GM12891 (cell line): Measurements from ENCODE around the gene RFC2. TPM values are rescaled to one million over a fixed set of nuclear protein-coding genes. Genes with fewer than 3 reads are reported as not detected.

ENCODE experiments used
- DNase-seq: peaks from one replicate; pipeline ENCODE4 v3.0.0; 2011; ENCODE audit warnings: low spot score; ENCODE audit not compliant: insufficient read length
- FAIRE-seq: peaks from 2 replicates; lab custom pipeline; 2011; peaks lifted over from hg19 to GRCh38; lab: Jason Lieb, UNC
- PAX5 ChIP-seq: IDR thresholded peaks from 2 replicates; pipeline ENCODE4 v1.6.1; 2011; ENCODE audit warnings: low read length, moderate library complexity, mild to moderate bottlenecking; ENCODE audit not compliant: insufficient read depth, severe bottlenecking
- POLR2A ChIP-seq: IDR thresholded peaks from 2 replicates; pipeline ENCODE4 v1.6.1; 2011; ENCODE audit warnings: low read depth, low read length, control low read depth
- POLR2AphosphoS5 ChIP-seq: IDR thresholded peaks from 2 replicates; pipeline ENCODE4 v1.6.1; 2011; ENCODE audit warnings: low read depth, low read length, control low read depth
- POU2F2 ChIP-seq: IDR thresholded peaks from 2 replicates; pipeline ENCODE4 v1.6.1; 2011; ENCODE audit warnings: low read depth, mild to moderate bottlenecking, control low read depth, low read length, moderate library complexity
- SPI1 ChIP-seq: IDR thresholded peaks from 2 replicates; pipeline ENCODE4 v1.6.1; 2011; ENCODE audit warnings: low read depth, low read length, control low read depth
- TAF1 ChIP-seq: IDR thresholded peaks from 2 replicates; pipeline ENCODE4 v1.6.1; 2011; ENCODE audit warnings: low read depth, low read length, control low read depth
- polyA plus RNA-seq: library from polyadenylated mRNA; unstranded; fragments of >200 nt; gene quantifications from one replicate; pipeline ENCODE4 v1.2.1, GENCODE V29; 2012; ENCODE audit warnings: low read depth, missing spikeins, inconsistent platforms; ENCODE audit not compliant: missing spikeins

The RFC2 gene
- polyA plus RNA-seq = 41.1 TPM

GRCh38 chr7:74254129-74254857 is at the start of gene RFC2:
TSS of gene RFC2 (minus strand) at chr7:74254399. CDS start at chr7:74254383, 16 bp downstream.
- peak; percentile 97 for FAIRE-seq
- peak; percentile 32; the same call in 1 of the 2 replicates for TF ChIP-seq SPI1
- peak; percentile 64; the same call in 1 of the 2 replicates for TF ChIP-seq POU2F2
- TF ChIP-seq PAX5 = peak; percentile 20
- TF ChIP-seq POLR2A = peak; percentile 58
- TF ChIP-seq POLR2AphosphoS5 = 0 out of 2 replicates have a peak, but pooled peaks have one; percentile 68
- TF ChIP-seq TAF1 = peak; percentile 45; the same call in 1 of the 2 replicates

GRCh38 chr7:74302745-74303221 is 48.6 kb upstream of the RFC2 start:
- no peak for DNase-seq
- FAIRE-seq = no peak
- TF ChIP-seq POU2F2 = no peak

More at GRCh38 chr7:74254129-74254857, at the start of gene RFC2:
- peak; percentile 94 for DNase-seq

GRCh38 chr7:74300926-74301325 is 46.7 kb upstream of the RFC2 start:
- no peak for DNase-seq
- no peak for FAIRE-seq
- TF ChIP-seq POLR2A (no peak), TAF1 (no peak), SPI1 (no peak), POU2F2 (no peak), PAX5 (no peak), POLR2AphosphoS5 (no peak)

GRCh38 chr7:74299401-74299800 is 45.2 kb upstream of the RFC2 start:
- TF ChIP-seq TAF1 (no peak), POLR2A (no peak), POLR2AphosphoS5 (no peak), PAX5 (no peak), POU2F2 (no peak)
- DNase-seq (no peak), FAIRE-seq (no peak)

GRCh38 chr7:74297516-74298233 is 43.5 kb upstream of the RFC2 start:
- FAIRE-seq (no peak), DNase-seq (no peak)
- no peak for TF ChIP-seq TAF1
- no peak for TF ChIP-seq POU2F2
- no peak for TF ChIP-seq POLR2AphosphoS5
- TF ChIP-seq POLR2A = no peak
- TF ChIP-seq SPI1 = no peak
- TF ChIP-seq PAX5 = no peak

- FAIRE-seq (no peak), DNase-seq (no peak)
- TF ChIP-seq POLR2AphosphoS5 (no peak), SPI1 (no peak), POU2F2 (no peak), TAF1 (no peak), POLR2A (no peak), PAX5 (no peak)
These were observed 40.2 kb upstream of the RFC2 start for GRCh38 chr7:74294191-74294998.

- no peak for FAIRE-seq
- TF ChIP-seq POU2F2 = no peak
- DNase-seq = no peak
These were observed 39.3 kb upstream of the RFC2 start for GRCh38 chr7:74293577-74293908.

GRCh38 chr7:74292757-74293576 is 38.8 kb upstream of the RFC2 start:
- FAIRE-seq (peak; percentile 26), DNase-seq (no peak)
- TF ChIP-seq PAX5 (no peak), POLR2AphosphoS5 (no peak), POLR2A (no peak), POU2F2 (no peak), SPI1 (no peak), TAF1 (no peak)

GRCh38 chr7:74291535-74291934 is 37.3 kb upstream of the RFC2 start:
- FAIRE-seq (no peak), DNase-seq (no peak)
- TF ChIP-seq POLR2A = no peak
- TF ChIP-seq SPI1 = no peak
- TF ChIP-seq TAF1 = no peak
- TF ChIP-seq POU2F2 = no peak
- no peak for TF ChIP-seq PAX5
- no peak for TF ChIP-seq POLR2AphosphoS5
